GM19438 (cell line): ENCODE data around the gene AQP11.
"Not testable (repeated sequence)": the region's sequence is repeated elsewhere in the genome, so short reads cannot be mapped to it uniquely, and the experiment has no call there.

ENCODE experiments used
- ATAC-seq: cut with Tn5 transposase; IDR thresholded peaks from one replicate; pipeline ENCODE4 v1.9.1; 2021; ENCODE audit warnings: low read depth; ENCODE audit not compliant: unreplicated experiment

Gene AQP11

DNA sequence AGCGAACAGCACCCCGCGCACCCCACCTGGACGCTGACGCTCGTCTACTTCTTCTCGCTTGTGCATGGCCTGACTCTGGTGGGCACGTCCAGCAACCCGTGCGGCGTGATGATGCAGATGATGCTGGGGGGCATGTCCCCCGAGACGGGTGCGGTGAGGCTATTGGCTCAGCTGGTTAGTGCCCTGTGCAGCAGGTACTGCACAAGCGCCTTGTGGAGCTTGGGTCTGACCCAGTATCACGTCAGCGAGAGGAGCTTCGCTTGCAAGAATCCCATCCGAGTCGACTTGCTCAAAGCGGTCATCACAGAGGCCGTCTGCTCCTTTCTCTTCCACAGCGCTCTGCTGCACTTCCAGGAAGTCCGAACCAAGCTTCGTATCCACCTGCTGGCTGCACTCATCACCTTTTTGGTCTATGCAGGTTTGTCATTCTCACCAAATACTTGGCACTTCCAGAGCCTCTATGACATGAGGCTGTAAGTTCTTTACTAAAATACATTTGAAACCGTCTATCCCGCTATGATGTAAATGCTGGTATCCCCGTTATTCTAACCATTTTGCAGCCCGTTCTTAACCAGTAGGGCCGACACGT lies 535 bp downstream of the AQP11 start:
- peak; percentile 28 for ATAC-seq

- no peak for ATAC-seq
Measured at GRCh38 chr11:77592727-77593126, 3.0 kb downstream of the AQP11 start.

GRCh38 chr11:77593883-77594282 lies 4.1 kb downstream of the AQP11 start:
- no peak for ATAC-seq

GRCh38 chr11:77596626-77597025 lies 6.9 kb downstream of the AQP11 start:
- ATAC-seq = no peak

- ATAC-seq = no peak
Measured at GRCh38 chr11:77598195-77598594, 8.4 kb downstream of the AQP11 start.

DNA sequence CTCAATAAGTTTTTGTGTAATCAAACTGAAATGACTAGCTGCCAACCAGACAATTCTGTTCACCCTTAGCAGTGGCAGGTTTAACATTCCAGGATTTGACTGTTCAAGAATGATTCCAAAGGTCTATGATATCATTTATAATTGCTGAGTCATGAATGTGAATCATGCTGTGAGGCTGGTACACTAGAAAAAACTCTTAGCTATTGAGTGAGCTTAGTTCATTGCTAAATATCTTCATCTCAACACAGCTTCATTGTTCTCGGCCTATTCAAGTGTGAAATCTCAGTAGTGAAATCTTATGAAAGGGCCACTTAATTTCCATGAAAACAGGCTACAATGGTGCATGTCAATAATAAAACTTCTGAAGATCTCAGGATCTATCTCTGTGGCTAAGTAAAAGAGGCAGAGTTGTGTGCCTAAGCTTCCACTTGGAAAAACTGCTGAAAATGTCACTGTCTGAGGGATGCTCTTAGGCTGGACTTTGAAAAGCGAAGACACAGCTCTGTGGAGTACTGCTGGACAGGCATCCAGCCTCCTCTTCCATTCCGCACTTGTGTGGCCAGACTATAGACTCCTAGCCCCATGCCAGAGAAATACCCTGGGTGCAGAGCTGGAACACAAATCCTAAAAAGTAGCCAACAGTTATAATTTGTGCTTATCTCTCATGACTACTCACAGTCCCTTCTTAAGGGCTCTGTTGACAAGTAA lies 12.8 kb downstream of the AQP11 start:
- ATAC-seq = no peak

GRCh38 chr11:77604281-77604680 lies 14.5 kb downstream of the AQP11 start:
- ATAC-seq = no peak

- ATAC-seq = no peak
Measured at GRCh38 chr11:77609234-77609633, 19.5 kb downstream of the AQP11 start.

DNA sequence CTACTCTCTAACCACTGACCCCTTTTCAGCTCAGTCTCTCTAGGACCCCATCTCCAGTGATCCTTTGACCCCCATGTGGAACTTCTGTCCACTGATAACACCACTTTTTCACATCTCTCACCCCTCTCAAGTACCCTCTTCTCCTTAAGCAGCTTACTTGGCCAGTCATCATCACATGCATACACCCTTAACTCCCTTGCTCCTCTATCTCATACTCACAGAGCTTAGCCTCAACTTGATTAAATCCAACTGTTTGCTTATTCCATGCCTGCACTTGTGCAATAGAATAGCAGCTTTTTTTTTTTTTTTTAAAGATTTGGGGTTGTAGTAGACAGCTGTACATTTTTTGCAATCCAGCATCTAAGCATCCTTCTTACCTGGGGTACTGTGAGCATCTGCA lies 22.2 kb downstream of the AQP11 start:
- no peak for ATAC-seq

DNA sequence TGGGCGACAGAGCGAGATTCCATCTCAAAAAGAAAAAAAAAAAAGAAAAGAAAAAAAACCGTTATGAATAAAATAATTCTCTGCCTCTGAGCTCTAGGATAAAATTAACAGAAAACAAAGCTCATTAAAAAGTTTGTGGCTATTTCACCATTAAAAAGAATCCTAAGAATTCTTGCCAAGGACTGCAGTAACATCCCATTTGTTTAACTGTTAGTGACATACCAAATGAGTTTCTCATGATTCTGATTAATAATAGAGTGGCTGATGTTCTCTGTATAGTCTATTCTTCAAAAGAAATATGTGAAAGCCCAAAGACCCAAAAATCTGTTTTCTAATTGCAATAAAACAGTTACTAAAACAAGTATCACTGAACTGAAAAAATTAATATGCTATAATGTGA lies 28.1 kb downstream of the AQP11 start:
- no peak for ATAC-seq

DNA sequence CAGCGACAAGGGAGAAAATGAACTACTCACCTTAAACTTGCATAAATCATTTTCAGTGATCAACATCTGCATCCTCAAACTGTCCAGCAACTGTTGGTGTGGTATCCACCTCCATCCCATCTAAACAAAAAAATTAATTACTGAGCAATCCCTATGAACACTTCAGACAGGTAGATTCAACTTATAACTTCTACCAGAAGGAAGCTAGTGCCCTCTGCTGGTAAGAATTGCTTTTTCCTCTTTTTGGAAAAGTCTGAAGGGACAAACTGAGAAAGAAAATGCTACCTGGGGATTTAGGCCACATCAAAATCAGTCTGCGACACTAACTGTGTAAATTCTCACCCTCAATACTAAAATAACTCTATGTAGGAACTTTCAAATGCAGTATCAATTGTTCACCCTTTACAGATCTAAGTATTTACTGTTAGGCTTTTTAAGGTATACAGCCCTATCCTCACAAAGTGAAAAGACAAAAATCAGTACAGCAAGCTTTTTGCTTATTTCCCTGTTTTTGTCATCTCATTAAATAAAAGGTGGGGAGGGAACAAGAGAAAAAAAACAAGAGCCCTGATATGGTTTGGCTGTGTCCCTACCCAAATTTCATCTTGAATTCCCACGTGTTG lies 29.9 kb downstream of the AQP11 start:
- ATAC-seq = no peak

DNA sequence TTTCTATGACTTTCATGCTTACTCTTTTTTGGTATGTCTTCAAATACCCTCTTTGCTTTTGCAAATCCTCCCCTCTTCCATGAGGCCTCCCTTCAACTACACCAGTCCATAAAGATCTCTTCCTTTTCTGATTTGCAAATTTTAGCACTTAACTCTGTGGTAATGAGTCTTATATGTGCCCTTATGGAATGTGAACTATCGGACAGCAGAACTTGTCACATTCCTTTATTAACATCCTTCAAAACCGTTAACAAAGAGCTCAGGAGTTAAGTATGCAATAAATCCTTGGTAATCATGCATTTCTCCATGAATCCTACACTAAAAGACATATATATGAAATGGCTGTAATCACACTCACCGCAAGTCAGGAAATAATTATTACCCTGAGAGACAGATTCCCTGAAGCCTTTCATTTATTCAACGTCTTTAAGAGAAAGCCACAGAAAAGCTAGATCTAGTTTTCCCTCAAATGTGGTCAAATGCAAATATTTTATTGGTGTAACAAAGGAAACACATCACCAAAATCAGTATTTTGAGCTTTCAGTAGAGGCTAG lies 40.5 kb downstream of the AQP11 start:
- no peak for ATAC-seq

- not testable (repeated sequence) for ATAC-seq
Measured at GRCh38 chr11:77633926-77634325, 44.2 kb downstream of the AQP11 start.

- no peak for ATAC-seq
Measured at GRCh38 chr11:77636731-77637344, 47.1 kb downstream of the AQP11 start.

DNA sequence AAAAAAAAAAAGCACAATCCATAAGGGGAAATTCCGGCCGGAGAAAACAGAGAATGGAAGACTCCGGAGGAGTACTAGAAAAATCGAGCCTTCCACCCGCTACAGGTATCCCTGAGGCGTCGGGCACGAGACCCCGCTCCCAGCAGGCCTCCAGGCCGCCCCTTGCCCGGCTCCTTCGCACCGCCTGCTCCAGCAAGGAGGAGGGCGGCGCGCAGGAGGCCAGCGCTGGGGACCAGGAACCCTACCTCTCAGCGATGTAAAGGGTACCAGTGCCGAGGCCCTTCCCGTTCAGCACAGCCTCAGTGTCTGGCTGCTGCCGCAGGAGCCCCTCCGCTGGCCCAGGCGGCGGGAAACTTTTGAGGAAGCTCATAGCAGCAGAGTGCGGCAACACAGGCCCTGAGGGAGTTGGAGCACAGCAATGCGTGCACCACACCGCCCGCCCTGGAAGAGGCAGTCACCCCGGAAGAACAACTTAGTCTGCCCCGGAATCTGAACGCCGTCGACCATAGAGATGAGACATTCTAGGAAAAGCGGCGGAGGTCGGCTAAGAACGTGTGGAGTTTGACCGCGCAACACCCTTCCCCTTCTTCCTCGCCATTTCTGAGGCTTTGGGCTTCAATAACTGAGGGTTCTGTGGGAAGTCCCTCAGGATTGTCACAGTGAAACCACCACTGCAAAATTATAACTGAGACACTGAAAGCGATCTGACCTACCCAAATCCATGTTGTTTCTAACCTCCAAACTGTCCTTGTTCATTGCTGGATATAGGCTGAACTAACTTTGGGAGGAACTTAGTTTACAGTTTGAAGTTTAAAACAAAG lies 47.8 kb downstream of the AQP11 start, which contains the start of gene CLNS1A:
Gene CLNS1A (minus strand): TSS at position 450 of the 821 bp plus-strand sequence. CDS start 80 bp downstream, at position 370.
- ATAC-seq = peak; percentile 98

GRCh38 chr11:77642228-77642627 lies 52.5 kb downstream of the AQP11 start:
- ATAC-seq = no peak

DNA sequence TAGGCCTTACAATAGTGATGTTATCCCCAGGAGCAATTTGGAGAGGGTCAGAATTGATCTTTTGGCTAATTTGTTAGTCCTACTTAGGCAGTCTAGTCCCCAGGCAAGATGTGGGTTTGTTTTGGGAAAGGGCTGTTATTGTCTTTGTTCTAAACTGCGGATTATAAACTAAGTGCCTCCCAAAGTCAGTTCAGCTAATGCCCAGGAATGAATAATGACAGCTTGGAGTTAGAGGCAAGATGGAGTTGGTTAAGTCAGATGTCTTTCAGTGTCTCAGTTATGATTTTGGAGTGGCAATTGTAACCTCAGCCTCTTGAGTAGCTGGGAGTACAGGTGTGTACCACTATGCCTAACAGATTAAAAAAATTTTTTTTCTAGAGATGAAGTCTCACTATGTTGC lies 55.1 kb downstream of the AQP11 start:
- ATAC-seq = no peak

GRCh38 chr11:77647654-77648305 lies 58.0 kb downstream of the AQP11 start:
- no peak for ATAC-seq

- ATAC-seq = no peak
Measured at GRCh38 chr11:77650123-77650522, 60.4 kb downstream of the AQP11 start.
